K562 treated with DMSO at 1 percent for 4 hours (cell line): ENCODE results near the gene TAF6L. TPM values are rescaled to one million over a fixed set of nuclear protein-coding genes. Genes with fewer than 3 reads are reported as not detected.

Source experiments
- total RNA-seq: library from RNA; unstranded; fragments of 300-600 nt; gene quantifications from 2 replicates; pipeline ENCODE4 v1.2.3, GENCODE V29; 2022; ENCODE audit not compliant: insufficient read depth

Gene TAF6L
- 23.2 and 49.9 TPM in 2 replicates for total RNA-seq

GRCh38 chr11:62771144-62772021 lies at the start of gene TAF6L:
TAF6L (plus strand) TSS chr11:62771396; CDS start chr11:62775784, 4,388 bp downstream.

GRCh38 chr11:62727165-62727871 lies 43.9 kb upstream of the TAF6L start, which contains the start of gene HNRNPUL2:
HNRNPUL2 (minus strand) TSS chr11:62727457; CDS start chr11:62727156, 301 bp downstream.

GRCh38 chr11:62728171-62728988 lies 42.8 kb upstream of the TAF6L start, which contains the start of gene TTC9C:
TTC9C (plus strand) TSS chr11:62728486; CDS start chr11:62728849, 363 bp downstream.

GRCh38 chr11:62753736-62754603 lies 17.2 kb upstream of the TAF6L start, which contains the start of gene ZBTB3:
ZBTB3 (minus strand) TSS chr11:62754160; CDS start chr11:62753664, 496 bp downstream.

GRCh38 chr11:62787005-62787759 lies 16.0 kb downstream of the TAF6L start, which contains the start of gene TMEM179B:
TMEM179B (plus strand) TSS chr11:62787402; CDS start chr11:62787432, 30 bp downstream.

GRCh38 chr11:62791501-62792201 lies 20.5 kb downstream of the TAF6L start, which contains the start of gene TMEM223:
TMEM223 (minus strand) TSS chr11:62792006; CDS start chr11:62791994, 12 bp downstream.

GRCh38 chr11:62805076-62805892 lies 34.1 kb downstream of the TAF6L start, which contains the start of gene NXF1:
NXF1 (minus strand) TSS chr11:62805440; CDS start chr11:62805356, 84 bp downstream.

GRCh38 chr11:62831520-62832335 lies 60.5 kb downstream of the TAF6L start, which contains the start of gene STX5:
STX5 (minus strand) TSS chr11:62832051; CDS start chr11:62831243, 808 bp downstream.

GRCh38 chr11:62832336-62833234 lies 61.4 kb downstream of the TAF6L start, which contains the start of gene TEX54:
TEX54 (minus strand) TSS chr11:62832841.

Other genes starting within 250 kb of the TAF6L start
- 34.9 and 54.7 TPM in 2 replicates for gene AHNAK, start 224.6 kb upstream of the TAF6L start, total RNA-seq
- 4,119 and 4,134 TPM in 2 replicates for gene EEF1G, start 197.5 kb upstream of the TAF6L start, total RNA-seq
- 15.8 and 16.5 TPM in 2 replicates for gene TUT1, start 179.9 kb upstream of the TAF6L start, total RNA-seq
- gene MTA2, start 169.5 kb upstream of the TAF6L start, total RNA-seq: 79.1 and 104 TPM in 2 replicates
- 39.0 and 40.6 TPM in 2 replicates for gene EML3, start 158.6 kb upstream of the TAF6L start, total RNA-seq
- gene ROM1, start 158.1 kb upstream of the TAF6L start, total RNA-seq: 0.71 and 2.2 TPM in 2 replicates
- 80.5 and 90.3 TPM in 2 replicates for gene B3GAT3, start 149.4 kb upstream of the TAF6L start, total RNA-seq
- 276 and 311 TPM in 2 replicates for gene GANAB, start 124.8 kb upstream of the TAF6L start, total RNA-seq
- gene INTS5, start 118.1 kb upstream of the TAF6L start, total RNA-seq: 20.2 and 24.0 TPM in 2 replicates
- gene C11orf98, start 106.2 kb upstream of the TAF6L start, total RNA-seq: 105 and 114 TPM in 2 replicates
- gene CSKMT, start 106.1 kb upstream of the TAF6L start, total RNA-seq: 12.7 and 27.2 TPM in 2 replicates
- gene UQCC3, start 99.7 kb upstream of the TAF6L start, total RNA-seq: 12.2 and 17.2 TPM in 2 replicates
- gene LBHD1, start 99.1 kb upstream of the TAF6L start, total RNA-seq: 4.8 and 5.5 TPM in 2 replicates
- 282 and 316 TPM in 2 replicates for gene UBXN1, start 92.3 kb upstream of the TAF6L start, total RNA-seq
- gene LRRN4CL, start 81.9 kb upstream of the TAF6L start, total RNA-seq: 0.48 and 1.6 TPM in 2 replicates
- 43.9 and 45.1 TPM in 2 replicates for gene BSCL2, start 64.0 kb upstream of the TAF6L start, total RNA-seq
- 2.4 TPM in 1 of 2 replicates, not detected in the other for gene GNG3, start 63.7 kb upstream of the TAF6L start, total RNA-seq
- gene HNRNPUL2, start 43.9 kb upstream of the TAF6L start, total RNA-seq: 26.6 and 32.3 TPM in 2 replicates
- 35.6 and 36.5 TPM in 2 replicates for gene TTC9C, start 42.9 kb upstream of the TAF6L start, total RNA-seq
- gene ZBTB3, start 17.2 kb upstream of the TAF6L start, total RNA-seq: 1.4 and 6.0 TPM in 2 replicates
- gene POLR2G, start 9.8 kb upstream of the TAF6L start, total RNA-seq: 138 and 166 TPM in 2 replicates
- gene TMEM179B, start 16.0 kb downstream of the TAF6L start, total RNA-seq: 36.4 and 44.9 TPM in 2 replicates
- gene TMEM223, start 20.6 kb downstream of the TAF6L start, total RNA-seq: 15.3 and 18.4 TPM in 2 replicates
- gene NXF1, start 34.0 kb downstream of the TAF6L start, total RNA-seq: 76.4 and 111 TPM in 2 replicates
- gene STX5, start 60.7 kb downstream of the TAF6L start, total RNA-seq: 63.1 and 77.8 TPM in 2 replicates
- gene TEX54, start 61.4 kb downstream of the TAF6L start, total RNA-seq: not detected in 2 replicates
- gene WDR74, start 68.2 kb downstream of the TAF6L start, total RNA-seq: 48.1 and 51.9 TPM in 2 replicates
- gene SLC3A2, start 109.5 kb downstream of the TAF6L start, total RNA-seq: 397 and 441 TPM in 2 replicates
- gene CHRM1, start 150.0 kb downstream of the TAF6L start, total RNA-seq: not detected in 2 replicates
- gene SLC22A6, start 213.6 kb downstream of the TAF6L start, total RNA-seq: not detected in 2 replicates
- gene SLC22A8, start 244.4 kb downstream of the TAF6L start, total RNA-seq: not detected in 2 replicates